Hindlimb muscle (tissue), 1 donor: ENCODE measurements around the gene B3GAT1. TPM values are rescaled to one million over a fixed set of nuclear protein-coding genes. Genes with fewer than 3 reads are reported as not detected.

Experiments
- DNase-seq: peaks from one replicate; pipeline ENCODE4 v3.0.0-alpha.2; 2013
- polyA plus RNA-seq: library from polyadenylated mRNA; unstranded; fragments of 120-200 nt; gene quantifications from one replicate; pipeline ENCODE4 v1.2.1, GENCODE V29; 2013; ENCODE audit not compliant: insufficient read length

Gene B3GAT1
- polyA plus RNA-seq, 1 donor = 0.10 TPM

- DNase-seq = no peak
Measured at GRCh38 chr11:134409552-134410429, 2.3 kb downstream of the B3GAT1 start.

- DNase-seq = no peak
Measured at GRCh38 chr11:134407923-134408322, 4.1 kb downstream of the B3GAT1 start.

DNA sequence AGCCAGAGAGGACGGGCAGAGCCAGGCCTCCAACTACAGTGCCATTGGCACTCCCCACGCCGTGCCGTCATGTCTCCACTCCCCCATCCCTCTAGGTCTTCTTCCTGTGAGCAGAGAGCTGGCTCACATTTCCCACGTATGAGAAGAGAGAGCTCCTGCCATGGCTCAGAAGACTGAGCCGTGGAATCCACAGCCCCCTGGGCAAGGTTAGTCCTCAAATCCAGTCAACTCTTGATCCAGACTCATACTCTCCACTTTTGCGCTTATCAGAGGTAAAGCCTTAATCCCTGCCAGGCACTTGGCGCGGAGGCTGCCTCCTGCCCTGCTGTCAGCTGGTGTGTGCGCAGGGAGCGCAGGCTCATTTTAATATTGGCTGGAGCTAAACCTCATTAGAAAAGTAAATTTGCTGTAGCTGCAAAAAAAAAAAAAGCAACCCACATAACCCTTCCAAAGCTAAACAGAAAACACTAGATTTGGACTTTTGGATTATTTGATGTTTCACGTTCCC lies 4.7 kb downstream of the B3GAT1 start:
- DNase-seq = no peak

GRCh38 chr11:134406264-134407185 lies 5.5 kb downstream of the B3GAT1 start:
- DNase-seq = no peak

GRCh38 chr11:134405841-134406240 lies 6.2 kb downstream of the B3GAT1 start:
- no peak for DNase-seq

- DNase-seq = no peak
Measured at GRCh38 chr11:134405436-134405835, 6.6 kb downstream of the B3GAT1 start.

DNA sequence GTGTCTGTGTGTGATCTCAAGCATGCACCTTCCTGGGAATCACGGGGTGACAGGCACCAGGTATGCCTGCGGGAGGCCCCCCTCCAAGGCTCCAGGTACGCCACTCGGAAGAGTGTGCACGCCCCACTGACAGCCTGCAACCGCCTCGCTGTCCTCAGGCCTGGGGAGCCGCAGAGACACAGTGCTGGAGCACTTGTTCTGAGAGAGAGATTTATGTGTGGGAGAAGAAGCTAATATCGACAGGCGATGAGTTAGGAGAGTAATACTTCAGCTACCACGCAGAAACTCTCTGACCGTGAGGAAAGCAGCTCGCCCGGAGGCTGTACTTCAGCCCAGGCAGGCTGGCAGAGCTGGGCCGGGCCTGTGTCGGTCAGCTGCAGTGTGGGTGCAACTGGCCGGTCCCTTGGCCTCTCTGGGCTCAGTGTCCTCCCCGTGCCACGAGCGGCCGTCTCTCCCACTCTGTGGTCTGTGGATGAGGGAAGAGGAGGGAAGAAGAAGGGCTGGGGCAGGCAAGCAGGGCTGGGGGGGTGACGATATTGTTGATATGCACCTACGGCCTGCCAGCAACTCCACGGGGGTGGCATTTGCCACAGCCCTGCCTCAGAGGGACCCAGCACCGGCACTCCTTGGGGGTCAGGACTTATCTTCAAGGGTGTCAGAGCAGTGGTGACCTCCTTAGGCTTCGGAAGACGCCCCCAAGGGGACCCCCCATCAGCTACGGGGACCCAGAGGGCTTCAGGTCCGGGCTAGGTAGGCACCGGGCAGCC lies 7.3 kb downstream of the B3GAT1 start:
- DNase-seq = no peak

DNA sequence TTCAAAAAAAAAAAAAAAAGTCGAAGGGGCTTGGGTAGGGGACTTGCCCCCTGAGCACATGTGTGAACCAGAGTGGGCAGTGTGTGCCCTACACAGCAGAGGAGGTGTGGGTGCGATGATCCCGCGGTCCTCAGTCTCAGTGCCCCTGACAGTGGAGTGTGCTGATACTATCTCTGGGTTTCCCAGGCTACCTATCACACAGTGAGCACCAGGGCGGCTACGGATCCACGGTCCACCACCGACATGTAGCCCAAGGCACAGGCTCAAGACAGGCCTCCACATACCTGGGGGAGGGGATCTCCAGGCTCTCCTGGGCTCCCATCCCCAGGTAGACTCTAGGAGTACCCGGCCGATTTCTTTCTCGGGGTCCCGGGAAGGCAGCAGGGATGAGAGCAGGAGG lies 9.1 kb downstream of the B3GAT1 start:
- no peak for DNase-seq

DNA sequence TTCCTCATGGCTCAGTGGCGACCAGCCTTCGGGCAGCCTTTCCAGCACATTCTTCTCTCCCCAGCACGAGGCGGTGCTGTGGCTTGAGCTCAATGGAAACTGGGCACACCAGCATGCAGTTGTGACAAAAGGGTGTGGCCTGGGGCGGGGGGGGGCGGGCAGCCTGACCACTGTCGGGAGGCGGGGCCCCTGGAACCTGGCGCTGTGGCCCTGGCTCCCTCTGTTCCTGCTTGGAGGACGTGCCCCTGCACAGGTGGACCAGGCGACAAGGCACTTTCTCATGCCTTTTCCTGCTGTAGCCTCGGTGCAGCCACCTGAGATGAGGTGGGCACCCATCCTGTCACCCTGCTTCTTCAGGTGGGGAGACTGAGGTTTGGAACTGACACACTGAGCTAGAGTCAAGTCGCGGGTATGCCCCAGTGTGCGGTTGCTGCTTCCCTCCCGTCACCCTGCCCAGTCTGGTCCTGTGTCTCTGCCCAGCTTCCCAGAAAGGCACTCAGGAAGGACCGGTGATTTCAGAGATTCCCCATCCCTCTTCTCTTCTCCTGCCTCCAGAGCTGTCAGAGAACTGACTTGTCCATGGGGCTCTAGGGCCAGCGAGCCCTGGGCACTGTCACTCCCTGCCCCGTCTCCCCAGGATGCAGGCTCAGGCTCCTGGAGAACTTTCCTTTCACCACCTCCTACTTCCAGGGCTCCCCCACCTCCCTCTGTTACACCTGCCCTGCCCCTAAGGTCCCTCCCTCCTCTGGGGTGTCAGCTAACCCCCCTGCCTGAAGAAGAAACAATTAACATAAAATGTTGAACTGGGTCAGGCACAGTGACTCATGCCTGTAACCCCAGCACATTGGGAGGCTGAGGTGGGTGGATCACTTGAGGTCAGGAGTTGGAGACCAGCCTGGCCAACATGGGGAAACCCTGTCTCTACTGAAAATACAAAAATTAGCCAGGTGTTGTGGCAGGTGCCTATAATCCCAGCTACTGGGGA lies 9.9 kb downstream of the B3GAT1 start:
- no peak for DNase-seq

DNA sequence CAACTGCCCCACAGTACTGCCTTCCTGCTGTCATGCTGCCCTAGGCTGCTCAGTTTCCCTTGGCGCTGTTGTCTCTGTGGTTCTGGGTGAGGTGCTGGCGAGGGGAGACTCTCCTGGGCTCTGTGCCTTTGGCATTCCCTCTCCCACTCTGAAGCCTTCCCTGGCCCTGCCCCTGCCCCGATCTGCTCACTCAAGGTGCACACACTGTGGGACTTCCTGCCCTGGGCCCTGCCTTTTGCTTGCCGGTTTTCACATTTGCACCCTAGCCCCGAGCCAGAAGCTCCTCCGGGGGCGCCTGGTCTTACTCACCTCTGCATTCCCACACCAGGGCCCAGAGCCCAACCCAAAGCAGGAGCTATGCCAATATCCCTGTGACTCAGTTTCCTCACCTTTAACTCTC lies 12.0 kb downstream of the B3GAT1 start:
- DNase-seq = no peak

GRCh38 chr11:134399293-134399654 lies 12.8 kb downstream of the B3GAT1 start:
- DNase-seq = no peak

DNA sequence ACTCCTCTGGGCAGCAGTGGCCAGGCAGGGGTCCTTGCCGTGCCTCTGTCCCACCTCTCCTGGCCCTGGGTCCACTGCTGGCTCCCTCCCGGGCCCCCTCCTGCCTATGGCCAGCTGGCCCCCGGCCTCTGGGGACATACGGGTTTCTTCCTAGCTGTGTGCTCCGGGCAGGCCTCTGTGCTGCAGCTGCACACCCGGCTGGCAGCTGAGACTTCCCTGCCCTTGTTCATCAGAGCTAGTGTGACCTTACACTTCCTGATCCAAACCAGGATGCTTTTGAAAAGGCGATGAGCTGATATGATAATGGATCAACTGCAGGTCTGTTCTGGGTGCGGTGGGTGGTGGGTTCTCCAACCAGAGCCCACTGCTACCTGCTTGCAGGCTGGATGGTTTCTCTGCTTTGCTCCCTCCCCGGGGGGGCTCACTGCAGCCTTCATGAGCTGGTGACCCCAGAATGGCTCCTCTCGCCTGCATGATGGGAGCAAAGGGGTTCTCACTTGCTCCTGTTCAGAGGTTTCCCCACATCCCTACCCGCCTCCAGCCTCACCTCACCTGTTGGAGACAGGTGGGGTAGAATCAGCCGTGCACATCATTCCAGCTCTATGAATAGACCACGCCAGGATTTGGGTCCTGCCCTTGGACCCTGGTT lies 13.3 kb downstream of the B3GAT1 start:
- no peak for DNase-seq

DNA sequence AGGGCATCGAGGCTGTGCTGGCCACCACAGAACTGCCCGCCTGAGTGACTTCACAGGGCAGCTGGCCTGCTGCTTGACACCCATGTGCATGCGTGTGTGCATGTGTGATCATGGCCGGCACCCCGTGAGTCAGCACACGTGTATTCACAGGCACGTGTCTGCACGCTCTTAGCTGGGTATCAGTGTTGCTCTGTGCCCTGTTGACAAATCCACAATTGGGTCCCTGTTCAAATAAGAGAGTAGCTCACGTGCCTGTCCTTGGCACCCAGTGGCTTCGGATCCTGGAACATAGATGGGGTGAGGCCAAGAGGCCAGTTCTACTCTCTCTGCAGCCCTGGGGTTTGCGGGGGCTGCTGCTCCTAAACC lies 14.0 kb downstream of the B3GAT1 start:
- no peak for DNase-seq

- no peak for DNase-seq
Measured at GRCh38 chr11:134397304-134398078, 14.6 kb downstream of the B3GAT1 start.

DNA sequence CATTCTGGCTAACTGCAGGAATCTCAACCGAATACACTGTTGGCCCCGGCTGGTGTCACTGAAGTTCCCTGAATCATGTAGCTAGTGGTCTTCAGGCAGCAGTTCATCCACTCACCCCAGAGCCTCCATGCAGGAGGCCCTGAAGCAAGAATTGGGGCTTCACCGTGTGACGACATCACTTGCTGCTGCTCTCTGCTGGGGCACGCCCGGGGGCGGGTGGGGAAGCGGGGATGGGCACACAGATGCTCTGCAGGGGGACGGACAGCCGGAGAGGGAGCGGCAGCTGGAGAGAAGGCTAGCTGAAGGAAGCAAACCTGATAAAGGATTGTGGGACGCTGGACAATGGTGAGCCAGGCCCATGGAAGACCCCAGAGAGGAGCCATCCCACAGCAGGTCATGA lies 17.0 kb downstream of the B3GAT1 start:
- no peak for DNase-seq

- DNase-seq = no peak
Measured at GRCh38 chr11:134394311-134394710, 17.7 kb downstream of the B3GAT1 start.

DNA sequence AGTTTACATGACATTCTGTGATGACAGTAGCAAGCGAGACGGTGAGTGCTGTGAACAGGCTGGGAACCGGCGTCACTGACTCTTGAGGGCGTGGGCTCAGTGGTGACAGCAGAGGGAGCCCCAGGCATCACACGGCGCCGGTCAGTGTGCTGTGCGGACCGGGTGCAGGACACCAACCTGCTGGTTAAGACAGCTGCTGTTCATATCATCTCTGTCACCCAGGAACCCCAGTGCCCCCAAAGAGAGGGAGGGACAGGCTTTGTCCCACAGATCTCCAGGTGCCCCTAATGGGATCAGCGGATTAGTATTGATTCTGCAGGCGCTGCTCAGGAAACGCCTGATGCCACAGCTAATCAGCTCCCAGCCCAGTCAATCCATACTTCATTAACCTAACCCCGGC lies 18.4 kb downstream of the B3GAT1 start:
- DNase-seq = no peak

GRCh38 chr11:134392953-134393615 lies 19.0 kb downstream of the B3GAT1 start:
- no peak for DNase-seq

GRCh38 chr11:134391656-134392055 lies 20.4 kb downstream of the B3GAT1 start:
- DNase-seq = no peak
